Kidney epithelial cell (primary cell): ENCODE data around the gene AGBL1. TPM values are rescaled to one million over a fixed set of nuclear protein-coding genes. Genes with fewer than 3 reads are reported as not detected.

Experiments used
- DNase-seq: peaks from one replicate; pipeline ENCODE4 v3.0.0-alpha.2; 2010; ENCODE audit warnings: low read depth
- H3K27me3 ChIP-seq: 2 replicates; pipeline ENCODE4 v1.6.0; 2011; ENCODE audit warnings: low read length; ENCODE audit not compliant: control insufficient read depth, insufficient read depth
- H3K36me3 ChIP-seq: 2 replicates; pipeline ENCODE4 v1.5.1; 2011; ENCODE audit warnings: low read length; ENCODE audit not compliant: control insufficient read depth, insufficient read depth
- H3K4me3 ChIP-seq: 2 replicates; pipeline ENCODE4 v1.5.1; 2011; ENCODE audit warnings: low read depth, mild to moderate bottlenecking, control low read depth, low read length
- CTCF ChIP-seq: IDR thresholded peaks from 2 replicates; pipeline ENCODE4 v1.5.1; 2011; ENCODE audit warnings: mild to moderate bottlenecking, moderate library complexity, low read length, control low read depth, inconsistent platforms; ENCODE audit not compliant: insufficient read depth, poor library complexity, severe bottlenecking
- total RNA-seq: library from RNA; depleted of rRNA; stranded (reverse); fragments of >200 nt; gene quantifications from 2 replicates; pipeline ENCODE4 v1.2.3, GENCODE V29; 2015

The AGBL1 gene
- total RNA-seq, 1 donor from 2014 or later, result not detected

DNA sequence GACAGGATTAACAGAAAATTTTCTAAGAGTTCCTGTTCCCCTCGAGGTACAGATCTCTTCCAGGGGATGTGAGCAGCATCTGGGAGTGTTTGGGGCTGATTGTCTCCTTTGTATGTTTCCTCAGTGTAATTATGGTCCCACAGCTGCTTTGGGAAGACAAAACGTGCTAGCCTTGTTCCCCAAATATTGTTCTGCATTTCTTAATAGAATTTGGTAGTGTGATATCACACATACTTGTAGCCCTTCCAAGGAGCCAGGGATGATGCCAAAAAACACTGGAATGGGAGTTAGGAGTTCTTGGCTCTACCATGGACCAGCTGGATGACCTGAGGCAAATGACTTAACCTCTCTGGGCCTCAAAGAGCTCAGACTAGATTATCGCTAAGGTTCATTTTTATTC, 19.0 kb upstream of the AGBL1 start:
- H3K27me3 ChIP-seq, result no peaks in the 10 kb centered on the region
- no peak overlapping the region for H3K4me3 ChIP-seq
- H3K36me3 ChIP-seq, result no peaks in the 10 kb centered on the region
- TF ChIP-seq CTCF, result no peak
- no peak for DNase-seq

DNA sequence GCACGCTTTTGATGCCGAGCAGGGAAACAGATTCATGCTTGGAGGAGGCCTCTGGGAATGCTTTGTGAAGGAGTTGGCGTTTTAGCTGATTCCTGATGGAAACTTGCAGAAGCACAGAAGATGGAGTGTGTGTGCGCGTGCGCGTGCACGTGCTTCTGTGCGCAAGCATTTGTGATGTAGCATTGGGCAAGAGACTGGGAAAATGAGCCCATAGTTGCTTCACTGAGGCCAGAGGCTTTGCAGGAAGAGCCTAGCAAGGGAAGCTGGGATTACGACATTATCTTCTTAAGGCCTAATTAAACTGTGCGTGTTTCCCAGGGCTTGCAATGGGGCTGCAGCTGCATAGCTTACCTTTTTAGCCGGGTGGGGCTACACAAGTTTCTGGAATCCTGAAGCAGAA, 18.1 kb upstream of the AGBL1 start:
- TF ChIP-seq CTCF, result no peak
- H3K4me3 ChIP-seq, result no peak overlapping the region
- H3K27me3 ChIP-seq, result no peaks in the 10 kb centered on the region
- DNase-seq, result no peak
- no peaks in the 10 kb centered on the region for H3K36me3 ChIP-seq

- no peaks in the 10 kb centered on the region for H3K36me3 ChIP-seq
- no peak for TF ChIP-seq CTCF
- no peak overlapping the region for H3K4me3 ChIP-seq
- H3K27me3 ChIP-seq, result no peaks in the 10 kb centered on the region
- no peak for DNase-seq
Observed at GRCh38 chr15:86062646-86063243, 16.9 kb upstream of the AGBL1 start.

- no peaks in the 10 kb centered on the region for H3K36me3 ChIP-seq
- no peak for TF ChIP-seq CTCF
- DNase-seq, result no peak
- H3K27me3 ChIP-seq, result no peaks in the 10 kb centered on the region
- H3K4me3 ChIP-seq, result no peak overlapping the region
Observed at GRCh38 chr15:86063356-86064095, 16.1 kb upstream of the AGBL1 start.

GRCh38 chr15:86064326-86064725, 15.3 kb upstream of the AGBL1 start:
- no peak for TF ChIP-seq CTCF
- H3K4me3 ChIP-seq, result no peak overlapping the region
- DNase-seq, result no peak
- no peaks in the 10 kb centered on the region for H3K27me3 ChIP-seq
- H3K36me3 ChIP-seq, result no peaks in the 10 kb centered on the region
